NT2/D1 (cell line): ENCODE data around the gene TFPT.

Source experiments
- SUZ12 ChIP-seq: IDR thresholded peaks from 2 replicates; pipeline ENCODE4 v1.6.1; 2011; ENCODE audit not compliant: insufficient read length, insufficient read depth; ENCODE audit errors: extremely low read depth
- ZNF274 ChIP-seq: IDR thresholded peaks from 2 replicates; pipeline ENCODE4 v1.6.1; 2011; ENCODE audit warnings: mild to moderate bottlenecking, low read depth, low read length

GRCh38 chr19:54147676-54148075 is 32.2 kb upstream of the TFPT start:
- TF ChIP-seq SUZ12 (no peak), ZNF274 (no peak)
